OCI-LY3 (cell line): ENCODE measurements around the gene CCDC27.

Experiments
- H2AFZ ChIP-seq: fragments of 200-600, 300-600 bp; shearing (Covaris generic); 2 replicates; pipeline ENCODE4 v1.6.0; 2014; ENCODE audit warnings: antibody characterized with exemption, low read depth, low read length
- H3K27ac ChIP-seq: fragments of 200-600, 300-600 bp; sonication (generic); 2 replicates; pipeline ENCODE4 v1.5.1; 2014; ENCODE audit warnings: mild to moderate bottlenecking, low read length, moderate library complexity, mixed read lengths
- H3K27me3 ChIP-seq: fragments of 200-600, 300-600 bp; sonication (generic); 2 replicates; pipeline ENCODE4 v1.6.1; 2014; ENCODE audit warnings: low read depth, low read length, mixed read lengths
- H3K36me3 ChIP-seq: fragments of 200-600, 300-600 bp; sonication (generic); replicated peaks from 2 replicates; pipeline ENCODE3; 2014; ENCODE audit warnings: low read depth, low read length, mixed read lengths
- H3K4me1 ChIP-seq: fragments of 300-600, 200-600 bp; sonication (generic); 2 replicates; pipeline ENCODE4 v1.6.1; 2014; ENCODE audit warnings: low read length, mixed read lengths
- H3K4me2 ChIP-seq: fragments of 200-600, 300-600 bp; sonication (generic); 2 replicates; pipeline ENCODE4 v1.6.1; 2014; ENCODE audit warnings: low read length, mixed read lengths
- H3K4me3 ChIP-seq: fragments of 300-600, 200-600 bp; sonication (generic); 2 replicates; pipeline ENCODE4 v1.5.1; 2014; ENCODE audit warnings: antibody characterized with exemption, mild to moderate bottlenecking, low read length, moderate library complexity
- H3K79me2 ChIP-seq: fragments of 300-600, 200-600 bp; shearing (Covaris generic); 2 replicates; pipeline ENCODE4 v1.6.1; 2014; ENCODE audit warnings: mild to moderate bottlenecking, low read length, mixed read lengths
- H3K9ac ChIP-seq: fragments of 300-600, 200-600 bp; shearing (Covaris generic); 2 replicates; pipeline ENCODE4 v1.6.0; 2014; ENCODE audit warnings: mild to moderate bottlenecking, low read length, moderate library complexity
- H3K9me3 ChIP-seq: fragments of 200-600, 300-600 bp; shearing (Covaris generic); 2 replicates; pipeline ENCODE4 v1.6.1; 2014; ENCODE audit warnings: low read length, mixed read lengths; ENCODE audit not compliant: insufficient read depth
- H4K20me1 ChIP-seq: fragments of 200-600, 300-600 bp; sonication (generic); 2 replicates; pipeline ENCODE4 v1.6.1; 2016; ENCODE audit warnings: low read length, mixed read lengths; ENCODE audit not compliant: insufficient read depth
- EZH2phosphoT487 ChIP-seq: fragments of 200-600 bp; shearing (Covaris generic); IDR thresholded peaks from 2 replicates; pipeline ENCODE4 v1.6.1; 2018; ENCODE audit warnings: antibody characterized with exemption, mixed run types, low read depth
- TF ChIP-seq, protein P1 (sequence below): fragments of 200-600, 300-600 bp; sonication (generic); IDR thresholded peaks from 2 replicates; pipeline ENCODE4 v1.5.1; 2014; ENCODE audit warnings: antibody characterized with exemption, low read length, low read depth

The CCDC27 gene

GRCh38 chr1:3816331-3817137 lies 64.3 kb downstream of the CCDC27 start:
- no peak overlapping the region for H3K4me2 ChIP-seq
- no peak overlapping the region for H3K27ac ChIP-seq
- H2AFZ ChIP-seq = no peak overlapping the region
- TF ChIP-seq, protein P1, sequence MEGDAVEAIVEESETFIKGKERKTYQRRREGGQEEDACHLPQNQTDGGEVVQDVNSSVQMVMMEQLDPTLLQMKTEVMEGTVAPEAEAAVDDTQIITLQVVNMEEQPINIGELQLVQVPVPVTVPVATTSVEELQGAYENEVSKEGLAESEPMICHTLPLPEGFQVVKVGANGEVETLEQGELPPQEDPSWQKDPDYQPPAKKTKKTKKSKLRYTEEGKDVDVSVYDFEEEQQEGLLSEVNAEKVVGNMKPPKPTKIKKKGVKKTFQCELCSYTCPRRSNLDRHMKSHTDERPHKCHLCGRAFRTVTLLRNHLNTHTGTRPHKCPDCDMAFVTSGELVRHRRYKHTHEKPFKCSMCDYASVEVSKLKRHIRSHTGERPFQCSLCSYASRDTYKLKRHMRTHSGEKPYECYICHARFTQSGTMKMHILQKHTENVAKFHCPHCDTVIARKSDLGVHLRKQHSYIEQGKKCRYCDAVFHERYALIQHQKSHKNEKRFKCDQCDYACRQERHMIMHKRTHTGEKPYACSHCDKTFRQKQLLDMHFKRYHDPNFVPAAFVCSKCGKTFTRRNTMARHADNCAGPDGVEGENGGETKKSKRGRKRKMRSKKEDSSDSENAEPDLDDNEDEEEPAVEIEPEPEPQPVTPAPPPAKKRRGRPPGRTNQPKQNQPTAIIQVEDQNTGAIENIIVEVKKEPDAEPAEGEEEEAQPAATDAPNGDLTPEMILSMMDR = no peak
- no peak for TF ChIP-seq EZH2phosphoT487
- peaks cover 8% of the 10 kb centered on the region for H3K36me3 ChIP-seq
- no peaks in the 10 kb centered on the region for H3K9me3 ChIP-seq
- no peak overlapping the region for H3K4me3 ChIP-seq
- H3K79me2 ChIP-seq = no peaks in the 10 kb centered on the region
- no peaks in the 10 kb centered on the region; the same call in 1 of the 2 replicates for H4K20me1 ChIP-seq
- H3K9ac ChIP-seq = no peak overlapping the region
- no peaks in the 10 kb centered on the region for H3K27me3 ChIP-seq
- H3K4me1 ChIP-seq = peaks cover 17% of the 10 kb centered on the region

DNA sequence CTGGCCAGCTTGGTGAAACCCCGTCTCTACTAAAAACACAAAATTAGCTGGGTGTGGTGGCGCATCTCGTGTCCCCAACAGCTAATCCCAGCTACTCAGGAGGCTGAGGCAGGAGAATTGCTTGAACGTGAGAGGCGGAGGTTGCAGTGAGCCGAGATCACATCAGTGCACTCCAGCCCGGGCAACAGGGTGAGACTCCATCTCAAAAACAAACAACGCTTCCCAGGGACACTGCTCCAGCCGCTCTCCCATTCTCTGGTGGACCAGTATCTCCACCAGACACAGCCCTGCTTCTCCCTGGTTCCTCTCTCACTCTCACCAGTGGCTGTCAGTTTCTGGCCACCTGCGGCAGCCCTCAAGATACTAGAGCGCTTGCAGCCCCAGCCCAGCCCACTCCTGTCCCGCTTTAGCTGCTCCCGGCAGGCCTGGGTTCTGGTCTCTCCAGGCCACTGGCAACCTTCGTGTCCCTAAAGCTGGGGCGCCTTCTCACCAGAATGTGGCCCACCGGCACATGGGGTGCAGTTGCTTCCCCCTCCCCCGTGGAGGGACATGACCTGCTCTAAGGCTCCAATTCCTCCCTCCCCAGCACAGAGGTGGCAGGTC lies 65.0 kb downstream of the CCDC27 start:
- Histone ChIP-seq H3K79me2 (no peaks in the 10 kb centered on the region), H3K27ac (no peak overlapping the region), H4K20me1 (no peaks in the 10 kb centered on the region; the same call in 1 of the 2 replicates), H3K36me3 (peaks cover 8% of the 10 kb centered on the region), H3K9me3 (no peaks in the 10 kb centered on the region), H3K27me3 (no peaks in the 10 kb centered on the region), H3K4me2 (no peak overlapping the region), H3K9ac (no peak overlapping the region), H3K4me1 (peaks cover 12% of the 10 kb centered on the region; the same call in 1 of the 2 replicates), H3K4me3 (no peak overlapping the region), H2AFZ (no peak overlapping the region)
- no peak for TF ChIP-seq EZH2phosphoT487
- TF ChIP-seq, protein P1 = no peak

DNA sequence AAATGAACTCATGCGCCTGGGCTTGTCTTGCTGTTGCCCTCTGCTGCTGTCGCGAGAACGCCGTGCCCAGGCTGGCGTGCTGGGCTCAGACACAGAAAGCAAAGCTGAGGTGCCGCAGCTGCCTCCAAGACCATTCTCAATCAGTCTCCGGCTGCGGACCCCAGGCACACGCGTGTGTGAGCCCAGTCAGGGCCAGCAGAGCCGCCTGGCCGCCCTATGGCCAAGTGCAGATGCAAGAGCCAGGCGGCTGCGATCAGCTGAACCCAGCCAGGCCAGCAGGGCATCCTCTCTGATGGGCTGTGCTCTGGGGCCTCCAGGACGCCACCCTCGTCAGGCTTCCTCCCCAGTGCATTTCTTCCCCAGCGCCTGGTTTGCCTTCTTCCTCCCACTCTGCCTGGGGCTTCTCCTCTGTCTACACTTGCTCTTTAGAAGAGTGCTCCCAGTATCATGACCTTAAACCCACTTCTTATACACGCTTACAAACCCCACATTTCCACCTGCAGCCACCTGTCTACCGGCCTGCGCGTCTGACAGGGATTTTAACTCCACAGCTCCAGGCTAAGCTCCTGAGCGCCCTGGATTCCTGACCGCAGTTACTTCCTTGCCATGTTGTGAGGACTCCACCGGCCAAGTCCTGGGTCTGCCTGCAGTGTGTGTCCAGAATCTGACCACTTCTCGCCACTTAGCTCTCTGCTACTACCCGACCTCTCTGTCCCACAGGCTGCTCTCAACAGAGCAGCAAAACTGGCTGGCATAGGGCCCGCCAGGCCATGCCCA lies 65.8 kb downstream of the CCDC27 start:
- TF ChIP-seq EZH2phosphoT487 = no peak
- TF ChIP-seq, protein P1 = no peak
- no peak overlapping the region for H2AFZ ChIP-seq
- no peaks in the 10 kb centered on the region for H3K79me2 ChIP-seq
- H3K4me1 ChIP-seq = peaks cover 12% of the 10 kb centered on the region; the same call in 1 of the 2 replicates
- no peak overlapping the region for H3K9ac ChIP-seq
- no peak overlapping the region for H3K4me3 ChIP-seq
- no peaks in the 10 kb centered on the region for H3K9me3 ChIP-seq
- peaks cover 8% of the 10 kb centered on the region for H3K36me3 ChIP-seq
- no peak overlapping the region for H3K27ac ChIP-seq
- no peaks in the 10 kb centered on the region for H3K27me3 ChIP-seq
- no peaks in the 10 kb centered on the region; the same call in 1 of the 2 replicates for H4K20me1 ChIP-seq
- no peak overlapping the region for H3K4me2 ChIP-seq
